Measurements from ENCODE around the gene USP53.

- TF ChIP-seq ZNF8 (CRISPR knock-in tag; IDR thresholded peaks at IDR 0.05), result no peak
- TF ChIP-seq ISL1 (CRISPR knock-in tag; IDR thresholded peaks at IDR 0.05), result no peak
- no peak for TF ChIP-seq OSR1 (CRISPR knock-in tag; IDR thresholded peaks at IDR 0.05)
- TF ChIP-seq CSDC2 (CRISPR knock-in tag; IDR thresholded peaks at IDR 0.05), result no peak
- TF ChIP-seq BACH2 (CRISPR knock-in tag; IDR thresholded peaks at IDR 0.05; ENCODE audit: borderline replicate concordance), result no peak
- TF ChIP-seq TSHZ2 (CRISPR knock-in tag; IDR thresholded peaks at IDR 0.05), result no peak
- TF ChIP-seq TCF4 (CRISPR knock-in tag; IDR thresholded peaks at IDR 0.05; ENCODE audit: borderline replicate concordance), result no peak
- no peak for TF ChIP-seq PATZ1 (CRISPR knock-in tag; IDR thresholded peaks at IDR 0.05; ENCODE audit: borderline replicate concordance)
- no peak for TF ChIP-seq SNAI2 (CRISPR knock-in tag; IDR thresholded peaks at IDR 0.05)
- no peak for TF ChIP-seq PPARA (CRISPR knock-in tag; IDR thresholded peaks at IDR 0.05; ENCODE audit: borderline replicate concordance)
These were observed 19.0 kb downstream of the USP53 start for GRCh38 chr4:119231491-119231890.
